Endodermal cell (in vitro differentiated cells): Measurements from ENCODE around the gene SULT4A1. TPM values are rescaled to one million over a fixed set of nuclear protein-coding genes. Genes with fewer than 3 reads are reported as not detected.

Experiments
- DNase-seq: peaks from one replicate; pipeline ENCODE4 v3.0.0-alpha.2; 2017
- H3K27ac ChIP-seq: 2 replicates; pipeline ENCODE4 v1.5.1; 2013; ENCODE audit warnings: mild to moderate bottlenecking, low read depth, low read length, moderate library complexity
- H3K27me3 ChIP-seq: 2 replicates; pipeline ENCODE4 v1.6.1; 2013; ENCODE audit warnings: mild to moderate bottlenecking, low read length, moderate library complexity; ENCODE audit not compliant: insufficient read depth, control insufficient read depth, poor library complexity, severe bottlenecking
- H3K36me3 ChIP-seq: 2 replicates; pipeline ENCODE4 v1.7.0; 2013; ENCODE audit warnings: mild to moderate bottlenecking, low read length, moderate library complexity; ENCODE audit not compliant: control insufficient read depth, insufficient read depth
- H3K4me1 ChIP-seq: one replicate; pipeline ENCODE4 v1.7.0; 2013; ENCODE audit warnings: low read length; ENCODE audit not compliant: control insufficient read depth, insufficient read depth
- H3K4me3 ChIP-seq: 2 replicates; pipeline ENCODE4 v1.5.1; 2013; ENCODE audit warnings: mild to moderate bottlenecking, low read length, moderate library complexity
- H3K9ac ChIP-seq: 2 replicates; pipeline ENCODE4 v1.6.1; 2013; ENCODE audit warnings: mild to moderate bottlenecking, low read length, moderate library complexity; ENCODE audit not compliant: poor library complexity, severe bottlenecking; ENCODE audit errors: extremely low read depth
- H3K9me3 ChIP-seq: 2 replicates; pipeline ENCODE4 v1.6.1; 2013; ENCODE audit warnings: mild to moderate bottlenecking, low read length, moderate library complexity; ENCODE audit not compliant: control insufficient read depth
- H3K27ac Mint-ChIP-seq: 2 replicates; pipeline ENCODE4 v1.8.0; 2020; ENCODE audit warnings: mixed read lengths
- H3K27me3 Mint-ChIP-seq: 2 replicates; pipeline ENCODE4 v1.8.0; 2021; ENCODE audit warnings: mild to moderate bottlenecking, mixed read lengths; ENCODE audit not compliant: insufficient read depth
- H3K36me3 Mint-ChIP-seq: 2 replicates; pipeline ENCODE4 v1.8.0; 2020; ENCODE audit warnings: low read depth, mixed read lengths
- H3K4me1 Mint-ChIP-seq: 2 replicates; pipeline ENCODE4 v1.8.0; 2020; ENCODE audit warnings: mixed read lengths
- H3K4me3 Mint-ChIP-seq: 2 replicates; pipeline ENCODE4 v1.8.0; 2020; ENCODE audit warnings: mild to moderate bottlenecking, moderate library complexity, mixed read lengths
- H3K9me3 Mint-ChIP-seq: 2 replicates; pipeline ENCODE4 v1.8.0; 2020; ENCODE audit warnings: mild to moderate bottlenecking, mixed read lengths
- CTCF ChIP-seq: fragments of 200-600 bp; sonication (generic); conservative IDR thresholded peaks from 2 replicates; pipeline ENCODE4 v1.5.0; 2021; ENCODE audit warnings: antibody characterized with exemption, mild to moderate bottlenecking
- WGBS, 2 experiments: methylation state at CpG; one replicate each; pipeline versions ENCODE4 v1.1.5 to v1.1.7; 2013; ENCODE audit warnings: missing lambda C conversion rate in 2 of 2, mixed read lengths in 1 of 2; ENCODE audit not compliant: insufficient coverage in 1 of 2, insufficient read length in 1 of 2; 5-methylcytosine and 5-hydroxymethylcytosine counted together
- total RNA-seq, 2 donors: library from RNA; stranded (reverse); fragmentation: NEBNext Ultra II Directional in 1 of 2; extraction: Animal tissue kit (Norgen Biotek cat#: 25700) in 1 of 2; gene quantifications; 2 replicates in 1 of 2; 3 replicates in 1 of 2; pipeline ENCODE4 v1.2.1, GENCODE V29; 2021

Gene SULT4A1
- total RNA-seq, 2 donors from 2014 or later: 11.4 to 12.7 TPM

- Histone ChIP-seq H3K9ac (no peak overlapping the region), H3K4me1 (no peaks in the 10 kb centered on the region), H3K36me3 (no peaks in the 10 kb centered on the region), H3K27ac (no peak overlapping the region), H3K4me3 (no peak overlapping the region), H3K9me3 (no peaks in the 10 kb centered on the region), H3K27me3 (no peaks in the 10 kb centered on the region)
- Mint-ChIP-seq H3K27me3 (no peaks in the 10 kb centered on the region), H3K4me3 (no peak overlapping the region), H3K36me3 (peaks cover 2% of the 10 kb centered on the region), H3K4me1 (peaks cover 15% of the 10 kb centered on the region), H3K27ac (no peak overlapping the region), H3K9me3 (no peaks in the 10 kb centered on the region)
- peak; percentile 79 for DNase-seq
- peak; percentile 81 for TF ChIP-seq CTCF
- WGBS, 2 experiments: 65 to 70% methylated on average over 11 to 16 of the region's 16 CpGs
Measured at GRCh38 chr22:43848366-43849171, 13.7 kb downstream of the SULT4A1 start.

GRCh38 chr22:43847376-43848289 lies 14.7 kb downstream of the SULT4A1 start:
- Histone ChIP-seq H3K27ac (no peak overlapping the region), H3K4me3 (no peak overlapping the region), H3K9ac (no peak overlapping the region), H3K9me3 (no peaks in the 10 kb centered on the region), H3K36me3 (no peaks in the 10 kb centered on the region), H3K27me3 (no peaks in the 10 kb centered on the region), H3K4me1 (no peaks in the 10 kb centered on the region)
- Mint-ChIP-seq H3K4me1 (peaks cover 15% of the 10 kb centered on the region), H3K4me3 (no peak overlapping the region), H3K27ac (no peak overlapping the region), H3K27me3 (no peaks in the 10 kb centered on the region), H3K9me3 (no peaks in the 10 kb centered on the region), H3K36me3 (peaks cover 2% of the 10 kb centered on the region)
- WGBS, 2 experiments: 87 to 95% methylated on average over 10 to 14 of the region's 14 CpGs
- TF ChIP-seq CTCF: no peak
- DNase-seq: peak; percentile 13

GRCh38 chr22:43846966-43847365 lies 15.3 kb downstream of the SULT4A1 start:
- Histone ChIP-seq H3K9ac (no peak overlapping the region), H3K27me3 (no peaks in the 10 kb centered on the region), H3K4me3 (no peak overlapping the region), H3K4me1 (no peaks in the 10 kb centered on the region), H3K27ac (no peak overlapping the region), H3K36me3 (no peaks in the 10 kb centered on the region), H3K9me3 (no peaks in the 10 kb centered on the region)
- H3K4me1 Mint-ChIP-seq: peaks cover 15% of the 10 kb centered on the region
- no peak overlapping the region for H3K27ac Mint-ChIP-seq
- DNase-seq: no peak
- no peaks in the 10 kb centered on the region for H3K27me3 Mint-ChIP-seq
- peaks cover 2% of the 10 kb centered on the region for H3K36me3 Mint-ChIP-seq
- TF ChIP-seq CTCF: no peak
- no peaks in the 10 kb centered on the region for H3K9me3 Mint-ChIP-seq
- 91 to 93% methylated on average over 8 to 11 of the region's 11 CpGs for WGBS, 2 experiments
- no peak overlapping the region for H3K4me3 Mint-ChIP-seq
